Panc1 (cell line): ENCODE measurements around the gene POMC. TPM values are rescaled to one million over a fixed set of nuclear protein-coding genes. Genes with fewer than 3 reads are reported as not detected.

Experiments used
- ATAC-seq: fragments of 200-7000 bp; cut with Tn5 transposase; 2 replicates; pipeline ENCODE4 v1.9.1; 2020; ENCODE audit warnings: mild to moderate bottlenecking, moderate library complexity
- BruUV-seq: library from RNA; stranded (reverse); fragments of 400-500 nt; replicated peaks from 2 replicates; lab custom pipeline; 2021; lab: Mats Ljungman, UMichigan
- CTCF ChIA-PET: fragments of 300-600 bp; sonication (Branson Sonifier 250); formaldehyde crosslinking; loops from one replicate; lab custom pipeline; 2022; ENCODE audit warnings: antibody characterized with exemption; lab: Charles Lee
- POLR2A ChIA-PET: fragments of 300-600 bp; sonication (Branson Sonifier 250); formaldehyde crosslinking; loops from one replicate; lab custom pipeline; 2022; ENCODE audit warnings: antibody characterized with exemption; lab: Charles Lee
- DNase-seq: peaks from one replicate; pipeline ENCODE4 v3.0.0-alpha.2; 2010; ENCODE audit warnings: low read depth, low spot score
- H3K27ac ChIP-seq: 2 replicates; pipeline ENCODE4 v1.5.1; 2011; ENCODE audit warnings: mild to moderate bottlenecking, low read length, inconsistent platforms
- H3K27me3 ChIP-seq: fragments of 200-500 bp; sonication (Bioruptor generic); 2 replicates; pipeline ENCODE4 v1.6.0; 2014; ENCODE audit warnings: low read length, inconsistent platforms; ENCODE audit not compliant: control insufficient read depth, insufficient read depth
- H3K36me3 ChIP-seq: fragments of 200-500 bp; sonication (Bioruptor generic); 2 replicates; pipeline ENCODE4 v1.5.1; 2014; ENCODE audit warnings: inconsistent platforms, mild to moderate bottlenecking, low read length, moderate library complexity; ENCODE audit not compliant: control insufficient read depth, insufficient read depth
- H3K4me1 ChIP-seq: 2 replicates; pipeline ENCODE4 v1.5.1; 2011; ENCODE audit warnings: inconsistent platforms, mild to moderate bottlenecking, low read length, moderate library complexity; ENCODE audit not compliant: control insufficient read depth, insufficient read depth
- H3K4me3 ChIP-seq, 2 experiments: 2 replicates each; pipeline ENCODE4 v1.5.1; 2011 to 2012; ENCODE audit warnings: low read depth in 2 of 2, low read length in 2 of 2, mild to moderate bottlenecking in 2 of 2, inconsistent platforms in 1 of 2, moderate library complexity in 1 of 2
- H3K9me3 ChIP-seq: fragments of 200-500 bp; sonication (Bioruptor generic); 2 replicates; pipeline ENCODE4 v1.5.1; 2014; ENCODE audit warnings: low read depth, mild to moderate bottlenecking, inconsistent platforms, low read length, moderate library complexity; ENCODE audit not compliant: control insufficient read depth, insufficient read depth
- POLR2AphosphoS5 ChIP-seq: IDR thresholded peaks from 2 replicates; pipeline ENCODE4 v1.6.1; 2012; ENCODE audit warnings: mild to moderate bottlenecking, low read depth, low read length, moderate library complexity
- SIN3A ChIP-seq: IDR thresholded peaks from 2 replicates; pipeline ENCODE4 v1.6.1; 2012; ENCODE audit warnings: low read depth, mild to moderate bottlenecking, low read length, moderate library complexity, borderline replicate concordance; ENCODE audit not compliant: insufficient read depth
- TCF7L2 ChIP-seq: IDR thresholded peaks from 2 replicates; pipeline ENCODE4 v1.6.1; 2011; ENCODE audit warnings: mild to moderate bottlenecking, low read depth, low read length, inconsistent platforms
- in situ Hi-C: cut with HindIII; loops from 2 replicates; pipeline ENCODE4 v1.10.0; 2016; ENCODE audit warnings: low sequenced_read_pairs, low pct_unique_long_range_greater_than_20kb
- intact Hi-C: fragments of 100-400 bp; cut with micrococcal nuclease; formaldehyde crosslinking; loops from one replicate; pipeline ENCODE4 v1.10.0; 2022; ENCODE audit not compliant: unreplicated experiment
- total RNA-seq: library from RNA; stranded (reverse); gene quantifications from one replicate; pipeline ENCODE4 v1.2.1, GENCODE V29; 2021; ENCODE audit not compliant: unreplicated experiment
- TF ChIP-seq, protein P1 (sequence below): fragments of 450-650 bp; IDR thresholded peaks from 2 replicates; pipeline ENCODE4 v1.5.1; 2017; ENCODE audit warnings: mild to moderate bottlenecking
- TF ChIP-seq, protein P2 (sequence below), 2 experiments: IDR thresholded peaks; 2 replicates each; pipeline ENCODE4 v1.6.1; 2011 to 2012; ENCODE audit warnings: low read depth in 2 of 2, control low read depth in 1 of 2, low read length in 1 of 2, mild to moderate bottlenecking in 1 of 2, moderate library complexity in 1 of 2; ENCODE audit not compliant: insufficient read depth in 1 of 2

Gene POMC
- total RNA-seq, 1 experiment from 2014 or later: not detected

DNA sequence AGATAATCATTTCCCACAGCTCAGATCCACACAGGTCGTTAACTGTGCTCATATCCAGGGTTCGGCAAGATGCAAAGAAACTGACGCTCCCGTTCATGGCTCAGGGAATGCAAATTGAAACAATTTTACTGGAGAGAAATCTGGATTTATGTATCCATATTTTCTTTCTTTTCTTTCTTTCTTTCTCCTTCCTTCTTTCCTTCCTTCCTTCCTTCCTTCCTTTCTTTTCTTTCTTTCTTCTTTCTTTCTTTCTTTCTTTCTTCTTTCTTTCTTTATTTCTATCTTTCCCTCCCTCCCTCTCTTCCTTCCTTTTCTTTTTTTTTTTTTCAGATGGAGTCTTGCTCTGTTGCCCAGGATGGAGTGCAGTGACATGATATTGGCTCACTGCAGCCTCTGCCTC is 20.0 kb upstream of the POMC start:
- intact Hi-C loops: no loop called here
- DNase-seq (no peak), ATAC-seq (no peak)
- Histone ChIP-seq H3K27ac (no peak overlapping the region), H3K27me3 (no peaks in the 10 kb centered on the region), H3K36me3 (no peaks in the 10 kb centered on the region), H3K4me3 (no peak overlapping the region), H3K9me3 (no peaks in the 10 kb centered on the region), H3K4me1 (no peaks in the 10 kb centered on the region)
- BruUV-seq: no TSS peak
- ChIA-PET POLR2A (no interaction called here), CTCF (no interaction called here)
- TF ChIP-seq, protein P1, sequence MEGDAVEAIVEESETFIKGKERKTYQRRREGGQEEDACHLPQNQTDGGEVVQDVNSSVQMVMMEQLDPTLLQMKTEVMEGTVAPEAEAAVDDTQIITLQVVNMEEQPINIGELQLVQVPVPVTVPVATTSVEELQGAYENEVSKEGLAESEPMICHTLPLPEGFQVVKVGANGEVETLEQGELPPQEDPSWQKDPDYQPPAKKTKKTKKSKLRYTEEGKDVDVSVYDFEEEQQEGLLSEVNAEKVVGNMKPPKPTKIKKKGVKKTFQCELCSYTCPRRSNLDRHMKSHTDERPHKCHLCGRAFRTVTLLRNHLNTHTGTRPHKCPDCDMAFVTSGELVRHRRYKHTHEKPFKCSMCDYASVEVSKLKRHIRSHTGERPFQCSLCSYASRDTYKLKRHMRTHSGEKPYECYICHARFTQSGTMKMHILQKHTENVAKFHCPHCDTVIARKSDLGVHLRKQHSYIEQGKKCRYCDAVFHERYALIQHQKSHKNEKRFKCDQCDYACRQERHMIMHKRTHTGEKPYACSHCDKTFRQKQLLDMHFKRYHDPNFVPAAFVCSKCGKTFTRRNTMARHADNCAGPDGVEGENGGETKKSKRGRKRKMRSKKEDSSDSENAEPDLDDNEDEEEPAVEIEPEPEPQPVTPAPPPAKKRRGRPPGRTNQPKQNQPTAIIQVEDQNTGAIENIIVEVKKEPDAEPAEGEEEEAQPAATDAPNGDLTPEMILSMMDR: no peak
- TF ChIP-seq TCF7L2 (no peak), POLR2AphosphoS5 (no peak)
- TF ChIP-seq, protein P2, sequence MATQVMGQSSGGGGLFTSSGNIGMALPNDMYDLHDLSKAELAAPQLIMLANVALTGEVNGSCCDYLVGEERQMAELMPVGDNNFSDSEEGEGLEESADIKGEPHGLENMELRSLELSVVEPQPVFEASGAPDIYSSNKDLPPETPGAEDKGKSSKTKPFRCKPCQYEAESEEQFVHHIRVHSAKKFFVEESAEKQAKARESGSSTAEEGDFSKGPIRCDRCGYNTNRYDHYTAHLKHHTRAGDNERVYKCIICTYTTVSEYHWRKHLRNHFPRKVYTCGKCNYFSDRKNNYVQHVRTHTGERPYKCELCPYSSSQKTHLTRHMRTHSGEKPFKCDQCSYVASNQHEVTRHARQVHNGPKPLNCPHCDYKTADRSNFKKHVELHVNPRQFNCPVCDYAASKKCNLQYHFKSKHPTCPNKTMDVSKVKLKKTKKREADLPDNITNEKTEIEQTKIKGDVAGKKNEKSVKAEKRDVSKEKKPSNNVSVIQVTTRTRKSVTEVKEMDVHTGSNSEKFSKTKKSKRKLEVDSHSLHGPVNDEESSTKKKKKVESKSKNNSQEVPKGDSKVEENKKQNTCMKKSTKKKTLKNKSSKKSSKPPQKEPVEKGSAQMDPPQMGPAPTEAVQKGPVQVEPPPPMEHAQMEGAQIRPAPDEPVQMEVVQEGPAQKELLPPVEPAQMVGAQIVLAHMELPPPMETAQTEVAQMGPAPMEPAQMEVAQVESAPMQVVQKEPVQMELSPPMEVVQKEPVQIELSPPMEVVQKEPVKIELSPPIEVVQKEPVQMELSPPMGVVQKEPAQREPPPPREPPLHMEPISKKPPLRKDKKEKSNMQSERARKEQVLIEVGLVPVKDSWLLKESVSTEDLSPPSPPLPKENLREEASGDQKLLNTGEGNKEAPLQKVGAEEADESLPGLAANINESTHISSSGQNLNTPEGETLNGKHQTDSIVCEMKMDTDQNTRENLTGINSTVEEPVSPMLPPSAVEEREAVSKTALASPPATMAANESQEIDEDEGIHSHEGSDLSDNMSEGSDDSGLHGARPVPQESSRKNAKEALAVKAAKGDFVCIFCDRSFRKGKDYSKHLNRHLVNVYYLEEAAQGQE (IDR thresholded peaks at IDR 0.05; ENCODE audit: insufficient read depth in 1 of 2, low read depth in 2 of 2, low read length in 1 of 2): no peak
- in situ Hi-C loops: no loop called here

DNA sequence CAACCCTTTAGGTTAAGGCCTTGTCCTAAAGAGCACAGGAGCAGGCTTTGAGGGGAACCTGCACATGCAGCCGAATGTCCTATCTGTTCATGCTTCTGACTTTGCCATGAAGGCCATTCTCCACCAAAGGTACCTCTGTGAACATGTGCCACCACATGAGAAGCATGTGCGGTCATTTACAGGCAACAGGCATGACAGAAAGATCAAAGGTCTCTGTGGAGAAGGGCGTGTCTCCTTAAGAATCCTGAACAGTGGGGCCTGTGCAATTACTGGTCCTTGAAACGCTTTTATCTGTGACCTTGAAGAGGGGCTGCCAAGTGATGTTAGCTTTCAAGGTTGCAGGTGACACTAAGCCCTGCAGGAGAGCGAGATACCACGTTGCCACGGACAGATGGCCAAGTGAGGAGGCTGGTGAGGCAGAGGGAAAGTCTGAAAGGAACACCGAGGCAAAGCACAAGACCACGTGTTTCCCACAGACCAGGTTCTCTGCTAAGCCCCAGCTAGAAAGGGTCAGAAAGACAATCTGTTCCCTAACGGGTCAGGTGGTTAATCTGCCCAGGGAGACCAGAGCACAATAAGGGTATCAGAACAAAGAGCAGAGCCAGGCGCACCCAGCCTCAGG is 19.5 kb upstream of the POMC start:
- in situ Hi-C loops: no loop called here

DNA sequence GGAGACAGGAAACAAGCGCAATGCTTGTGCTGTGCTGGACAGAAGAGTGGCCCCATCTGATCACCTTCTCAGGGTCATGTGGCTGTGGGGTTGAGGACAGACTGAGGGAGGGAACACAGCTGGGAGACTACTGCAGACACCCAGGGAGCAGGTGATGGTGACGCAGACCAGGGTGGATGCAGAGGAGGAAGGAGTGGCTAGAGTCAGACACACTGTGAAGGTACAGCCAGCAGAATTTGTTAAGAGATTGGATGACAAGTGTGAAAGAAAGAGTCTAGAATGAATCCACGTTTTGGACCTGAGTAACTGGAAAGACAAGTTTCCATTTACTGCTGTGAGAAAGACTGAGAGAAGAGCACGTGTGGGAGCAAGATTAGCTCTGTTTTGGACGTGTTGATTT is 15.9 kb upstream of the POMC start:
- intact Hi-C loops: no loop called here
- TF ChIP-seq, protein P2 (IDR thresholded peaks at IDR 0.05; ENCODE audit: insufficient read depth in 1 of 2, low read depth in 2 of 2, low read length in 1 of 2): no peak
- TF ChIP-seq TCF7L2: no peak
- no peak for TF ChIP-seq POLR2AphosphoS5
- no peak for TF ChIP-seq SIN3A
- TF ChIP-seq, protein P1: no peak

More for the DNA sequence above, 19.5 kb upstream of the POMC start:
- CTCF ChIA-PET: no interaction called here
- Histone ChIP-seq H3K27ac (no peak overlapping the region), H3K27me3 (no peaks in the 10 kb centered on the region), H3K9me3 (no peaks in the 10 kb centered on the region), H3K36me3 (no peaks in the 10 kb centered on the region), H3K4me1 (no peaks in the 10 kb centered on the region), H3K4me3 (no peak overlapping the region)
- TF ChIP-seq POLR2AphosphoS5 (no peak), TCF7L2 (0 out of 2 replicates have a peak, but pooled peaks have one; percentile 25), SIN3A (no peak)
- intact Hi-C loops: no loop called here
- no TSS peak for BruUV-seq
- no peak for ATAC-seq
- POLR2A ChIA-PET: no interaction called here
- no peak for DNase-seq

More for the DNA sequence above, 15.9 kb upstream of the POMC start:
- Histone ChIP-seq H3K9me3 (no peaks in the 10 kb centered on the region), H3K27ac (no peak overlapping the region), H3K4me1 (no peaks in the 10 kb centered on the region), H3K4me3 (no peak overlapping the region), H3K36me3 (no peaks in the 10 kb centered on the region), H3K27me3 (peaks cover 3% of the 10 kb centered on the region; the same call in 1 of the 2 replicates)
- POLR2A ChIA-PET: interaction anchor here (0.5 kb wide), 1 partner anchor 20 kb away, joined by 6 read pairs; no protein-coding TSS in a partner anchor
- BruUV-seq: no TSS peak
- ATAC-seq (peak; percentile 60; the same call in 1 of the 2 replicates), DNase-seq (no peak)
- CTCF ChIA-PET: interaction anchor here (0.6 kb wide), 1 partner anchor 28 kb away, joined by 3 read pairs; no protein-coding TSS in a partner anchor
- in situ Hi-C loops: no loop called here
